Stimulated activated CD4-positive, alpha-beta T cell treated with anti-CD3 and anti-CD28 coated beads, Interleukin-4, amount 100 ng/mL, for 4 hours (primary cell): ENCODE results near the gene NXNL1.
"Not testable (repeated sequence)": the region's sequence is repeated elsewhere in the genome, so short reads cannot be mapped to it uniquely, and the experiment has no call there.

Experiments
- DNase-seq, 2 experiments: peaks; one replicate each; pipeline ENCODE4 v3.0.0-alpha.2; 2020

The NXNL1 gene, protein sequence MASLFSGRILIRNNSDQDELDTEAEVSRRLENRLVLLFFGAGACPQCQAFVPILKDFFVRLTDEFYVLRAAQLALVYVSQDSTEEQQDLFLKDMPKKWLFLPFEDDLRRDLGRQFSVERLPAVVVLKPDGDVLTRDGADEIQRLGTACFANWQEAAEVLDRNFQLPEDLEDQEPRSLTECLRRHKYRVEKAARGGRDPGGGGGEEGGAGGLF

GRCh38 chr19:17460372-17461230 lies at the start of gene NXNL1:
Gene NXNL1 (minus strand): TSS chr19:17460926. CDS start chr19:17460869, 57 bp downstream.
- DNase-seq: no peak

DNA sequence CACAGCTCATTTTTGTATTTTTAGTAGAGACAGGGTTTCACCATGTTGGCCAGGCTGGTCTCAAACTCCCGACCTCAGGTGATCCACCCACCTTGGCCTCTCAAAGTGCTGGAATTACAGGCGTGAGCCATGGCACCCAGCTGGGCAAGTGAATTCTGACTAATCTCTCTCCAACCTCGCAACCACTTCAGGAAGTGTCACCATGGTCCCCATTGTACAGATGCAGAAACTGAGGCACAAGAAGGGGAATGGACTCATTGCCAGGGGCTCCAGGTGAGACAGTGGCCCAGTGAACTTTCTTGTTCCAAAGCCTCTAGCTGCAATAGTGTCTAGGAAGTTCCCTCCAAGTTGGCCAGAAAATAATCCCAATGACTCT lies 47.8 kb upstream of the NXNL1 start:
- not testable (repeated sequence) for DNase-seq

GRCh38 chr19:17506745-17507144 lies 46.0 kb upstream of the NXNL1 start:
- no peak for DNase-seq

DNA sequence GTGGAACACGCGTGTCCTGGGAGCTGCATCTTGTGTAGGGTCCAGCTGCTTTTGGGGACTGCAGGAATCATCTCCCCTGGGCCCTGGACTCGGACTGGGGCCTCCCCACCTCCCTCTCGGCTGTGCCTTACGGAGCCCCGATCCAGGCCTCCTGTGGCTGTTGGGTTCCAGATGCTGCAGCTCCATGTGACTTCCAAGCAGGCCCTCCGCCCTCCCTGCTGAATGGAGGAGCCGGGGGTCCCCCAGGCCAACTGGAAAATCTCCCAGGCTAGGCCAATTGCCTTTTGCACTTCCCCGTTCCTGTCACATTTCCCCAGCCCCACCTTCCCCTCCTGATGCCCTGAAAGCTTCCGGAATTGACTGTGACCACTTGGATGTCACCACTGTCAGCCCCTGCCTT lies 44.5 kb upstream of the NXNL1 start:
- no peak for DNase-seq

GRCh38 chr19:17504456-17504855 lies 43.7 kb upstream of the NXNL1 start:
- DNase-seq: no peak

GRCh38 chr19:17504030-17504429 lies 43.3 kb upstream of the NXNL1 start:
- no peak for DNase-seq

DNA sequence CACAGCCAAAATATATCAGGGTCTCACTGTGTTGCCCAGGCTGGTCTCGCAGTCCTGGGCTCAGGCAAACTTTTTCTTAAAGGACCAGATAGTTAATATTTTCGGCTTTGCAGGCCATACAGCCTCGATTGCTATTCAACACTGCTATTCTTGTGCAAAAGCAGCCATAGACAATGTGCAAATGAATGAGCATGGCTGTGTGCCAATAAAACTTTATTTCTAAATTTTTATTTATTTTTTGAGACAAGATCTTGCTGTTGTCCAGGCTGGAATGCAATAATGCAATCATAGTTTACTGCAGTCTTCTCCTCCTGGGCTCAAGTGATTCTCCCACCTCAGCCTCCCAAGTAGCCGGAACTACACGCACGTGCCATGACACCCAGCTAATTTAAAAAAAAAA lies 42.5 kb upstream of the NXNL1 start:
- DNase-seq: no peak

DNA sequence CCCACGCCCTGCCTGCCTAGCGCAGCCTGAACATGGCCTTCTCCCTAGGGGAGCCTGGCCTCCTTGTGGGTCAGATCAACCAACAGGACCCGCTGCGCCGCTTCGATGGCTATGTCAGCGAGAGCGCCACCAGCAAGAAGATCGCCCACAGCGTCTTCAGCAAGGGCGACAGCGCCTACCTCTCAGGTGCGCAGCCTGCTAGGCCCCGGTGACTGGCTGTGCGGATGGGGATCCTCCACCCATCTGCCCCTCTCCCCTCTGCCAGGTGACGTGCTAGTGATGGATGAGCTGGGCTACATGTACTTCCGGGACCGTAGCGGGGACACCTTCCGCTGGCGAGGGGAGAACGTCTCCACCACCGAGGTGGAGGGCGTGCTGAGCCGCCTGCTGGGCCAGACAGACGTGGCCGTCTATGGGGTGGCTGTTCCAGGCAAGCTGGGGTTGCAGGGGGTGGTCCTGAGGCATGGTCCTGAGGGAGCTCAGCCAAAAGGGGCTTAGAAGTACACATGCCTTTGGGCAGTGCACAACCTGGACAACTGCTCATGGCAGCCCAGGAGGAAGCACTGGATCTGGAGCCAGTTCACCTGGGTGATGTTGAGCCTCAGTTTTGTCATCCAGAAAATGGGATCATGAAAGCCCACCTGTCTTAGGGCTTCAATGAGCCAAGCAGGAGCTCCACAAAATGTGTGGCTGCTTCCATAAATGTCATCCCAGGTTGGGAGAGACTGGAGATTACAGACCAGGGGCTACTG lies 39.9 kb upstream of the NXNL1 start:
- no peak for DNase-seq

GRCh38 chr19:17499648-17500446 lies 39.1 kb upstream of the NXNL1 start:
- no peak for DNase-seq

GRCh38 chr19:17499025-17499424 lies 38.3 kb upstream of the NXNL1 start:
- DNase-seq: not testable (repeated sequence)

GRCh38 chr19:17497149-17497798 lies 36.5 kb upstream of the NXNL1 start:
- no peak for DNase-seq

DNA sequence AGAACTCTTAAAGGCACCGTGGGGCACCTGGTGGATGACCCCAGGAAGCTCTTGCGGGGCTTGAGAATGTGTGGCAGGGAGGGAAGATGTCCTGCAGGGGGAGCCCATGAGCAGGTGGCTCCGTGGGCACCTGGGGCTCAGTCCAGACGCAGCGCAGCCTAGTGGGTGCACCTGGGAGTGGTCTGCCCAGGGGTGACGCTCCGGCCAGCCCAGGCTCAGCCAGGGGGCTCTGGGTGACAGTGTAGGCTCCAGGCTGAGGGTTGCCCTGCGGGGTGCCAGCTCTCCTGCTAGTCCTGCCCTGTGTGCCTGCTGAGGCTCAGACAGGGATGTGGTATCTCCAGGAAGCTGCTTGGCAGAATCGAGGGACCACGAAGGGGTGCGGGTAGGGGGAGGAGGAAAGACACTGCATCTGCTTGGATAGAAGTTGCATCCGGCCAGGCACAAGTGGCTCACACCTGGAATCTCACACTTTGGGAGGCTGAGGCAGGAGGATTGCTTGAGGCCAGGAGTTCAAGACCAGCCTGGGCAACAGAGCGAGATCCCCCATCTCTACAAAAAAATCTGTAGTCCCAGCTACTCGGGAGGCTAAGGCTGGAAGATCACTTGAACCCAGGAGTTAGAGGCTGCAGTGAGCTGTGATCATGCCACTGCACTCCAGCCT lies 35.7 kb upstream of the NXNL1 start:
- DNase-seq: peak; percentile 69 to 78

- no peak for DNase-seq
Measured at GRCh38 chr19:17495639-17496296, 35.0 kb upstream of the NXNL1 start.

DNA sequence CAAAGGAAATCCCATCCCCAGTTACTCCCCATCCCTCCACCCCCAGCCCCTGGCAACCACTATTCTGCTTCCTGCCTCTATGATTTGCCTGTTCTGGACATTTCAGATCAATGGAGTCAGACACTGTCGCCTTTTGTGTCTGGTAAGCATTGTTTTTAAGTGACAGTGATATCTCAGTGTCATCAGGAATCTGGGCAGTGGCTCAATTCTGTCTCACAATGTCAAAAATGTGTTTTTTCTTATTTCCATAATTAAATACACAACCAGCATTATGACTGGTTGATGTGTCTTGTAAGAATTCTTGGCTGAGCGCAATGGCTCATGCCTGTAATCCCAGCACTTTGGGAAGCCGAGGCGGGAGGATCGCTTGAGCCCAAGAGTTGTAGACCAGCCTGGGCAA lies 30.6 kb upstream of the NXNL1 start:
- no peak for DNase-seq

DNA sequence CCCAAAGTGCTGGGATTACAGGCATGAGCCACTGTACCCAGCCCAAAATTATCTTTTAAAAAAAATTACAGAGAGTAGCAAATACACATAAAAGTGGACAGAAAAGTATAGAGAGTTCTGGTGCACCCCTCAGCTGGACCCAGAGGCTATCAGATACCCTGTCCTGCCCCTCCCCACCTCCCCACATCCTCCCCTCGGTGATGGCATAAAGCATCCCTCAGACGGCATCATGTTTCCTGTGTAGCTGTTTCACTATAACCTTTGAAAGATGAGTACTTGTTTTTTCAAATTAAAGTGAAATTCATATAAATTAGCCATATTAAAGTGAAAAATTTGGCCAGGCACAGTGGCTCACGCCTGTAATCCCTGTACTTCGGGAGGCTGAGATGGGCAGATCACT lies 29.7 kb upstream of the NXNL1 start:
- DNase-seq: no peak

DNA sequence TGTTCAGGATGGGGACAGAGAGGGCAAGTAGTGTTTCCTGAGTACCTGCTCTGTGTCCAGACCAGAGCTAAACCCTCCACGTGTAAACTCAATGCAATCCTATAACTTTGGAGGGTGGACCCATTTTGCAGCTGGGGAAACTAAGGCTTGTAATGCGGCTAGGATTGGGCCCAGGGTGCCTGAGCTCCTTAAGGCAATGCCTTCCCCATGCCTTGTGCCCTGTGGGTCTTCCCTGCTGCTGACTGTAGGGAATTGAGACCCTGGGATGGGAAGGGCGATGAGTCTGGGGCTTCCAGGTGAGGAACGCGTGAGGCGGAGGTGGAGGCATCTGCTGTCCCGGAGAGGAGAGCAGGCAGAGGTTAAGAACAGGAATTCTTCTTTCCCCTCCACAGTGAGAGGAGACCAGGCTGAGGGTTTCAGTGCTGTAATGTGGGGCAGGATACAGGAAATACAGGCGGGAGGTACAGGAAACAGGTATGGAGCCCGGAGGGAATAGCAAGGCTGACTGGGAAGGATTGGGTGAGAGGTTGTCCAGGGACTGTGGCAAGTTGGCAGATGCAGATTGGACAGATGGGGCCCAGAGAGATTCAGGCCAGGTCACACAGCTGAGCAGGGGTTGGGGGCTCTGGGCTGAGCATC lies 28.8 kb upstream of the NXNL1 start:
- no peak for DNase-seq

- DNase-seq: peak; percentile 73
Measured at GRCh38 chr19:17488593-17489391, 28.1 kb upstream of the NXNL1 start.

- DNase-seq: no peak
Measured at GRCh38 chr19:17487284-17488121, 26.8 kb upstream of the NXNL1 start.
